Activated CD4-positive, CD25-positive, alpha-beta regulatory T cell treated with anti-CD3 and anti-CD28 coated beads, Interleukin-2, amount 50 U/mL, for 72 hours (primary cell): ENCODE measurements around the gene UBE2H.
"Not testable (repeated sequence)": the region's sequence is repeated elsewhere in the genome, so short reads cannot be mapped to it uniquely, and the experiment has no call there.

Source experiments
- DNase-seq: peaks from one replicate; pipeline ENCODE4 v3.0.0; 2021

UBE2H gene

GRCh38 chr7:129841465-129841864, 111.3 kb downstream of the UBE2H start:
- DNase-seq: no peak

GRCh38 chr7:129840757-129841156, 112.0 kb downstream of the UBE2H start:
- no peak for DNase-seq

DNA sequence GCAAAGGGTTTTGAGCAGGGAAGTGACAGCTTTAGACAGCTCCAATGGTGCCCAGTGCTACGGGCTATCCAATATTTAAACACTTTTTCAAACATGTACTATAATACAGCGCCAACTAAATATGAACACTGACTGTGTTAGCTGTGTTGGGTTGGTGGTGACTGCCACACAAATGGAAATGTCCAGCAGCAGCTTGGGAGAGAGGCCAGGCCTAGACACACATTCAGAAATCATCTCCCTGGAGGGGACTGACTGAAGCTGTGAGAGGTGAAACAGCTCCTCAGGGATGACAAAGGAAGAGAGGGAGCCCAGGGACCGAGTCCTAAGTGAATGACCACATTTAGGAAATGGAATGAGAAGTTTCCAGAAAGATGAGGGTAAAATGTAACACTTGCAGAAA, 115.8 kb downstream of the UBE2H start:
- DNase-seq: no peak

GRCh38 chr7:129835569-129835968, 117.2 kb downstream of the UBE2H start:
- DNase-seq: no peak

DNA sequence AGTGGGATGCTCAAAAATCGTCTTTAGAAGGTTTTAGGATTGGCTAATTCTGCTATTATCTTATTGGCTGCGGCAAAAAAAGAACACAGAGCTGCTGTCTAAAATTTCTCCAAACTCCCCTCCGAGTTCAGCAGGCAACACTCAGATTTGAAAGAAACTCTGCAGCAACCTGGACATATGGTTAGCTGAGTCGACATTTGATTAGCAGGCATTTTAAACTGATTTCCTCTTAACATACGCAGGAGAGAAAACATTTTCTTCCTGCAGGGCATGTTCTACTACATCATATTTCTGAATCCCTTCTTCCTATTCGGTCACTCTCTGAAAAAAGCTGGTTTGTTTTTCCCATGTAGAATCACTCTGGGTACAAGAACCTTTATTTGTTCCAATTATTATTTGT, 119.4 kb downstream of the UBE2H start:
- not testable (repeated sequence) for DNase-seq

DNA sequence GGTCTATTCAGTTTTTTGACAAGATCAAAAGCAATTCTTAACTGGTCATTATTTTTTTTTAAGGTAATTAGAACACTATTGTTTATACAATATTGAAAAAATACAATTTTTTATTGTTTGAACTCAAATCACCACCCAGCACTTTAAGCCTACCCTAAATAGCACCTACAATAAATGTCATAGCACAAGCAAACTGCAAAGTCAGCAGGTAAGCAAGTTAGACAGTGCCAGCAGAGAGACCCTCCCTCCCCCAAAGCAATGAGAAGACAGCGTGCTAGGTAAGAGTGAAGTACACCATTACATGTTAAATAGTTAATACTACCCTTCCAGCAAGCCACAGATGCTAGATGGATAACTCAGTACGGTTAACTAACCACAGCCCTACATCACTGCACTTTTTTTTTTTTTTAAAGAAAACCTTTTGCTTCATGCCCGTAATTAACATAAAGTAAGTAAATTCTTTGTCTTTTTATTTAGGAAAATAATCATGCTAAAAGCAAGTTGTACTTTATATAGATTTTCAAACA, 120.0 kb downstream of the UBE2H start:
- DNase-seq: no peak

- DNase-seq: no peak
Measured at GRCh38 chr7:129832282-129832681, 120.5 kb downstream of the UBE2H start.

DNA sequence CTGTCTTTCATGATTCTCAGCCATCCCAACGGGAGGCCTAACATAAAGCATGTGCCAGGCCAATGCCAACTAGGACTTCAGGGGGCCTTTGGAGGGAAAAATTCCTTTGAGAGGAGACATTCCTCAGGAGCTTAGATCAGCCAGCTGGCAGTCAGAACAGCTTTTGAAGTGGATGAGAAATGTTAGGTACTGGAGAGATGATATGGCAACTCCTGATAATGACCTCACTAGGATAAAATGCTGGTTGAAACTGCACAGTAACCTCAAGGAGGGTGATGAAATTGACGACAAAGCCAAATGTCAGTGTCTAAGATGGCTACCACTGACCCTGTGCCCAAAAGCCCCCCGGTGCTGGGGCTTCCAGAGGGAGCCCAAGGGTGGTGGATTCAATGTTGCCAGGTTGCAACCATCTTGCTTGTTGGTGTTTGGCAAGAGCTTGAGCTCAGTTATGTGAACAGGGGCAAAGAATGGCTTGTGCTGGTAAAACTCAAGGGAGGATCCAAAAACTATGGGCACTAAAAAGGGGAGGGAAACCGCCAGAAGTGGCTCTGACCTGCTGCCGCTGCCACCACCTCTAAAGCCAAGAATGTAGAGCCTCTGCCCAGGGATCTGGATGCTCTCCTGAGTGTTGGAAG, 121.2 kb downstream of the UBE2H start:
- DNase-seq: no peak

GRCh38 chr7:129830949-129831348, 121.8 kb downstream of the UBE2H start:
- DNase-seq: no peak

DNA sequence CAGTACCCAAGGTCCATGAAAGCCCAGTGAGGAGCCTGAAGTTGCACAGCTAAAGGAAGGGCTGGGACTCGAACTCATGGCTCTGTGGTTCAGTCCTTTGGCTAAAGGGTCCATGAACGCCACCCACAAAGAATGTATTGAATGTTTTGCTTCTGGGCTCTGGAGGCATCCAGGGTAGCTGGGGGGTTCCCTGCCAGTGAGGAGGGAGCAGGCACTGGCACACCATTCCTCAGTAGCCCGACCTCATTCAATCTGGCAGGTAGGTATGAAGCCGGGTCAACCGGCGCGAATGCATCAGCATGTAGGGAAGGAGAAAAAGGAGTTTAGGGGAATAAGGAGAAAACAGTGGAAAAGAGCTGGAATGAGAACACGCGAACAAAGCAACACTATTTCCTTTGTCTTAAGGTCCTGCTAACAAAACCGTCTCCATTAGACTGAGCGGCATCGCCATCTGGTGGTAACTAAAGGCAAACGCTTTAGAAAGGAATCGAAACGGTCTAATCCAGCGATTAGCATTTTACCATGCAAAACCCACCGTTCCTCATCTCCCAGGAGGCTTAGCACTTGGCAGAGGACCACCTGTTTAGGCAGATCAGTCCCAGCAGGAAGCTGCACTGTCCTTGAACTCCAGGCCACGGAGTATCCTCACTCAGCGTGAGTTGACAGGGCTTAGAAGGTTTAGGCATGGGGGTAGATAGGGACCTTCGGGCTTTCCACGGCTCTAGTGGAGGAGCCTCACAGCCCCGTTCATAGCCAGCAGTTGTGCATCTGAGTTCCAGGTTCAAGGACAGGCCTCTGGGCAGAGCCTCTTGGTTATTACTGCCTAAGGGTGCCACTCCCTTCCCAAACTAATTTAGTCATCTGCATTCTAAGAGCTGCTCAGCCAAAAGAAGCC, 122.8 kb downstream of the UBE2H start:
- peak; percentile 50 for DNase-seq

- DNase-seq: no peak
Measured at GRCh38 chr7:129828989-129829736, 123.6 kb downstream of the UBE2H start.

- DNase-seq: no peak
Measured at GRCh38 chr7:129828078-129828762, 124.5 kb downstream of the UBE2H start.

GRCh38 chr7:129827467-129827990, 125.2 kb downstream of the UBE2H start:
- no peak for DNase-seq

DNA sequence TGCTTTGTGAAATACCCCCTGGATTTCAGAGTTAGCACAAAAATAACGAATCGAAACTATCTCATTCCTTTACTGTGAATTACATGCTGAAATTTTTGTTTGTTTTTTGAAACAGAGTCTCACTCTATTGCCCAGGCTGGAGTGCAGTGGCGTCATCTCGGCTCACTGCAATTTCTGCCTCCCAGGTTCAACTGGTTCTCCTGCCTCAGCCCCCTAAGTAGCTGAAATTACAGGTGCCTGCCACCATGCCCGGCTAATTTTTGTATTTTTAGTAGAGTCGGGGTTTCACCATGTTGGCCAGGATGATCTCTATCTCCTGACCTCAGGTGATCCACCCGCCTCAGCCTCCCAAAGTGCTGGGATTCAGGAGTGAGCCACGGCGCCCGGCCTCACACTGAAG, 125.9 kb downstream of the UBE2H start:
- not testable (repeated sequence) for DNase-seq

DNA sequence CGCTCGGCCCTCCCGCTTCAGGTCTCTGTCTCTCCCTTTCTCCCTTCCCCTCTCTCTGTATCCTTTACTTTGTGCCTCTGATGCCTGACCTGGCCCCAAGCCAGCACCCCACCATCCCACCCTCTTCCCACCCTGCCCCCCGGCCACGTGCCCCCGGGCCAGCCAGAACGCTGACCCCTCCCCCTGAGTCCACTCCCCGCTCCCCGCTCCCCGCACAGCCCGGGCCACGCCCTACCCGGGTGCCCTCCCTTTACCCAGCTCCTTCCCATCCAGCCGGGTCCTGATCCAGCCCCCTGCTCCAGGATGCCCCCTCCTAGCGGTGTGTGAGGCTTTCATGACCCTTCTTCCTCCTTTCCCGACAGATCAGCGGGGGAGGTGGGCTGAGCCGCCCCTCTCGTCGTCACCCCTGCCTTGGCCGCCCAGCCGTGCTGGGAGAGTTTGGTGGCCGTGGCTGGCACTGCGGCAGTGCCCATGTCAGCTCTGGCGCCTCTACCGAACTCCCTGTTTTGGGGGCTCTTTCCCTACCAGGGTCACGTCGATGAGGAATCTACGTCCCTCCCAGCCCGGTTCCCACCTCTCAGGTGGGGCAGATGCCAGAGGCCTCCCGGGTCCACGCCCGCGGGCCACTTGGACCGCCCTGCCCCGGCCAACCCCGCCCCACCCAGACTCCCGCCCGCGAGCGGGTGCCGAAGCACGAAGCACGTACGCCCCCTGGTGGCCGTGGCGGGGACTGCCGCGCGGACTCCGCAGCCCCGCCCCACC, 127.4 kb downstream of the UBE2H start:
- DNase-seq: peak; percentile 97

DNA sequence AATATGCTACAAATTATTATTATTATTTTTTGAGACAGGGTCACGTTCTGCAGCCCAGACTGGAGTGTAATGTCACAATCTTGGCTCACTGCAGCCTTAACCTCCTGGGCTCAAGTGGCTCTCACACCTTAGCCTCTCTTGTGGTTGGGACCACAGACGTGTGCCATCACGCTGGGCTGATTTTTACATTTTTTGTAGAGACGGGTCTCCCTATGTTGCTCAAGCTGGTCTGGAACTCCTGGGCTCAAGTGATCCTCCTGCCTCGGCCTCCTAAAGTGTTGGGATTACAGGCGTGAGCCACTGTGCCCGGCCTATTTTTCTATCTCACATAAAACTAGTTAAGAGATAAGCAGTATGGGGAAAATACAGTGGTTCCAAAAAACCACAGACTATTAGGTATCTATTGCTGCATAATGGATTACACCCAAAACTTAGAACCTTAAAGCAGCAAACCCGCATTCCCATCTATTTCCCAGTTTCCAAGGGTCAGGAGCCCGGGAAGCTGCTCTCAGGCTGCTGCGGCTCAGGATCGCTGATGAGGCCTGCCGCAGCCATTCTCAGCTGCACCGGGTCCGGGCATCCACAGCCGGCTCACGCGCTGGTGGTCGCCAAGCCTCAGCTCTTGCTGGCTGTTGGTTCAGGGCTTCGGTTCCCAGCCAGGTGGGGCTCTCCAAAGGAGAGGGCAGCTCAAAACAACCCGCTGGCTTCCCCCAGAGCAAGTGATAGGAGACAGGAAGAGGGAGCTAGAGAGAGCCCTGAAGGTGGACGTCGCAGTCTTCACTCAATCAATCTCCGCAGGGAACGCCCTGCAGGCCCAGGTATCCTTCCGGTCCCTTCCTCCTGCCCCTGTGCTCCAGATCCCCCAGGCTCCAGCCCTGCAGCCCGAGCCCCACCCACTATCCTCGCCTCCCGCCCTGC, 128.2 kb downstream of the UBE2H start:
- peak; percentile 33 for DNase-seq

GRCh38 chr7:129823143-129823542, 129.6 kb downstream of the UBE2H start:
- DNase-seq: not testable (repeated sequence)

DNA sequence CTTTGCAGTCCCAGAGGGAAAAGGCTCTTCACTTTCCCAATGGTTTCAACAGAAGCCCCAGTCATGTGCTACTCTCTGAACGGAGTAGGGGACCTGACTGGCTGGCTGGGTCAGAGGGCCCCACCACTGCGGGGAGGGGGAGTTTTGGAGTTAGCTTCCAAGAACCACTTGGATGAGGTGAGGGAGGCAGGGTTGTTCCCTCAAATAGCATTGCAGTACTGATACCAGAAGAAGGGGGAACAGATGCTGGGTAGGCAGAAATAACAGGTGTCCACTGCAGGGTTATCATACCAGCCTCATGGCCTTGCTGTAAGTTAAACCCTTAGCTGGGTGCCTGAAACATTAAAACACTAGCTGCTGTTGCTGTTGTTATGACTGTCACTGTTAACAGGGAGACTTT, 131.3 kb downstream of the UBE2H start:
- no peak for DNase-seq

- DNase-seq: no peak
Measured at GRCh38 chr7:129816742-129817141, 136.0 kb downstream of the UBE2H start.

DNA sequence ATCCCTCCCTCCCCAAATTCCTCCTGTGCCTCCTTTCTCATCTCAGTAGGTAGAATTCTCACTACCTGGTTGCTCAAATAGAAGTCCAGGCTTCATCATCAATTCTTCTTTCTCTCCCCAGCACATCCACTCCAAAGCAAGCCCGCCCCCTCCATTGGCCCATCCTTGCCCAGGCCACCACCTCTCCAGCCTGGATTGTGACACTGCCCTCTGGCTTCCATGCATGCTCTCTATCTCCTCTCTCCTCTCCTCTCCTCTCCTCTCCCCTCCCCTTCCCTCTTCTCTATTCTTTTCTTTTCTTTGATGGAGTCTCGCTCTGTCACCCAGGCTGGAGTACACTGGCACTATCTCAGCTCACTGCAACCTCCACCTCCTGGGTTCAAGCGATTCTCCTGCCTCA, 144.9 kb downstream of the UBE2H start:
- DNase-seq: no peak
